Measurements from ENCODE around the gene SWI5. TPM values are rescaled to one million over a fixed set of nuclear protein-coding genes. Genes with fewer than 3 reads are reported as not detected.

Gene SWI5
- polyA plus RNA-seq, 3 donors, result 14.4 to 18.0 (median 16.2) TPM

- no peak overlapping the region for H3K9ac ChIP-seq (ENCODE audit: insufficient read depth, low read length, poor library complexity, severe bottlenecking)
- H4K20me1 ChIP-seq (ENCODE audit: insufficient read depth, low read length), result no peaks in the 10 kb centered on the region
- intact Hi-C loops (cut with micrococcal nuclease), result no loop called here
- Mint-ChIP-seq H3K27me3 (ENCODE audit: low read depth in 3 of 3) (peaks cover 1 to 7% (median 2%) of the 10 kb centered on the region in 3 donors), H3K9me3 (peaks cover 0 to 5% (median 0%) of the 10 kb centered on the region in 7 donors), H3K4me3 (no peak overlapping the region), H3K4me1 (peaks cover 4% of the 10 kb centered on the region), H3K27ac (no peak overlapping the region), H3K36me3 (no peaks in the 10 kb centered on the region)
- H3K27ac ChIP-seq (ENCODE audit: low read depth in 1 of 2, low read length in 2 of 2), result no peak overlapping the region
- H3K9me3 ChIP-seq (replicated peaks in 1 of 2; ENCODE audit: control insufficient read depth in 1 of 2, insufficient read depth in 1 of 2, low read length in 2 of 2), result no peaks in the 10 kb centered on the region
- H3K4me3 ChIP-seq (replicated peaks in 1 of 3; ENCODE audit: low read depth in 2 of 3, low read length in 3 of 3), result no peak overlapping the region
- TF ChIP-seq CTCF (IDR thresholded peaks at IDR 0.05), result no peak
- WGBS (ENCODE audit: insufficient coverage), result 84% methylated on average over 13 of the region's 16 CpGs
- no peak overlapping the region for H2AFZ ChIP-seq (ENCODE audit: insufficient read depth, low read depth, low read length, poor library complexity, severe bottlenecking)
- no peaks in the 10 kb centered on the region for H3K79me2 ChIP-seq (ENCODE audit: insufficient read depth, low read length)
- no peak overlapping the region for H3K4me2 ChIP-seq (replicated peaks; ENCODE audit: extremely low read depth, low read length, poor library complexity, severe bottlenecking)
- peaks cover 3 to 4% of the 10 kb centered on the region in 2 donors for H3K4me1 ChIP-seq (ENCODE audit: control insufficient read depth in 1 of 2, insufficient read depth in 2 of 2, low read length in 2 of 2)
- H3K36me3 ChIP-seq (replicated peaks in 1 of 2; ENCODE audit: control insufficient read depth in 1 of 2, insufficient read depth in 2 of 2, low read length in 2 of 2), result no peaks in the 10 kb centered on the region
- no peaks in the 10 kb centered on the region for H3K27me3 ChIP-seq (ENCODE audit: control insufficient read depth in 2 of 2, insufficient read depth in 2 of 2, low read length in 2 of 2)
- DNase-seq, result no peak
Measured at GRCh38 chr9:128231638-128232527, 44.2 kb upstream of the SWI5 start.

- Histone ChIP-seq H2AFZ (ENCODE audit: insufficient read depth, low read depth, low read length, poor library complexity, severe bottlenecking) (no peak overlapping the region), H3K79me2 (ENCODE audit: insufficient read depth, low read length) (no peaks in the 10 kb centered on the region), H3K4me2 (replicated peaks; ENCODE audit: extremely low read depth, low read length, poor library complexity, severe bottlenecking) (no peak overlapping the region), H3K36me3 (replicated peaks in 1 of 2; ENCODE audit: control insufficient read depth in 1 of 2, insufficient read depth in 2 of 2, low read length in 2 of 2) (no peaks in the 10 kb centered on the region), H4K20me1 (ENCODE audit: insufficient read depth, low read length) (no peaks in the 10 kb centered on the region), H3K4me3 (replicated peaks in 1 of 3; ENCODE audit: low read depth in 2 of 3, low read length in 3 of 3) (no peak overlapping the region), H3K4me1 (ENCODE audit: control insufficient read depth in 1 of 2, insufficient read depth in 2 of 2, low read length in 2 of 2) (no peaks in the 10 kb centered on the region), H3K9me3 (replicated peaks in 1 of 2; ENCODE audit: control insufficient read depth in 1 of 2, insufficient read depth in 1 of 2, low read length in 2 of 2) (no peaks in the 10 kb centered on the region), H3K27ac (ENCODE audit: low read depth in 1 of 2, low read length in 2 of 2) (no peak overlapping the region), H3K27me3 (ENCODE audit: control insufficient read depth in 2 of 2, insufficient read depth in 2 of 2, low read length in 2 of 2) (no peaks in the 10 kb centered on the region), H3K9ac (ENCODE audit: insufficient read depth, low read length, poor library complexity, severe bottlenecking) (no peak overlapping the region)
- Mint-ChIP-seq H3K36me3 (no peaks in the 10 kb centered on the region), H3K4me1 (no peaks in the 10 kb centered on the region), H3K27ac (peak overlapping the region in 2 of 7 donors; percentile 21 to 50), H3K27me3 (ENCODE audit: low read depth in 3 of 3) (peaks cover 1 to 4% (median 2%) of the 10 kb centered on the region in 3 donors), H3K9me3 (peaks cover 0 to 3% (median 0%) of the 10 kb centered on the region in 7 donors), H3K4me3 (no peak overlapping the region)
- intact Hi-C loops (cut with micrococcal nuclease), result no loop called here
- DNase-seq, result no peak
- 90% methylated on average over 15 of the region's 22 CpGs for WGBS (ENCODE audit: insufficient coverage)
- TF ChIP-seq CTCF (IDR thresholded peaks at IDR 0.05), result no peak
Measured at GRCh38 chr9:128232528-128233428, 43.3 kb upstream of the SWI5 start.

Measured in CD14-positive monocyte (primary cell).